ENCODE results near the gene SERINC5. TPM values are rescaled to one million over a fixed set of nuclear protein-coding genes. Genes with fewer than 3 reads are reported as not detected.
A peak's percentile ranks its signal among the peaks of the same experiment; 100 is the strongest.
"Not testable (repeated sequence)": the region's sequence is repeated elsewhere in the genome, so short reads cannot be mapped to it uniquely, and the experiment has no call there.

Gene SERINC5
- polyA plus RNA-seq (2013, experiment 1 of 2), result 33.0 TPM
- polyA plus RNA-seq (2013, experiment 2 of 2), result 34.5 TPM

- H3K4me1 ChIP-seq (ENCODE audit: control insufficient read depth, insufficient read depth, low read length, poor library complexity, severe bottlenecking), result no peaks in the 10 kb centered on the region
- peak within 1 kb of the TSS; percentile 85 for H3K27ac ChIP-seq (ENCODE audit: low read depth, low read length, severe bottlenecking)
- H3K9me3 ChIP-seq (ENCODE audit: control insufficient read depth, low read length), result no peaks in the 10 kb centered on the region
- H3K36me3 ChIP-seq (ENCODE audit: control insufficient read depth, insufficient read depth, low read length), result no peaks in the 10 kb centered on the region
- H3K4me3 ChIP-seq (ENCODE audit: extremely low read depth, insufficient read depth, low read length, poor library complexity, severe bottlenecking), result peak within 1 kb of the TSS; percentile 69
- WGBS, 2 experiments (ENCODE audit: insufficient coverage in 2 of 2), result 0 to 1% methylated on average over 64 to 72 of the region's 87 CpGs
Observed at GRCh38 chr5:80255811-80256712, at the start of gene SERINC5. TSS of gene SERINC5 (minus strand) at chr5:80256048. CDS start at chr5:80255922, 126 bp downstream.

GRCh38 chr5:80302636-80303035 lies 46.8 kb upstream of the SERINC5 start:
- WGBS, 2 experiments (ENCODE audit: insufficient coverage in 2 of 2), result 96 to 98% methylated on average over 9 to 11 of the region's 11 CpGs
- Histone ChIP-seq H3K9me3 (ENCODE audit: control insufficient read depth, low read length) (no peaks in the 10 kb centered on the region), H3K36me3 (ENCODE audit: control insufficient read depth, insufficient read depth, low read length) (no peaks in the 10 kb centered on the region), H3K4me1 (ENCODE audit: control insufficient read depth, insufficient read depth, low read length, poor library complexity, severe bottlenecking) (no peaks in the 10 kb centered on the region), H3K4me3 (ENCODE audit: extremely low read depth, insufficient read depth, low read length, poor library complexity, severe bottlenecking) (no peak overlapping the region), H3K27ac (ENCODE audit: low read depth, low read length, severe bottlenecking) (no peak overlapping the region)

GRCh38 chr5:80301342-80301741 lies 45.5 kb upstream of the SERINC5 start:
- not testable (repeated sequence) for H3K9me3 ChIP-seq (ENCODE audit: control insufficient read depth, low read length); H3K36me3 ChIP-seq (ENCODE audit: control insufficient read depth, insufficient read depth, low read length); H3K4me1 ChIP-seq (ENCODE audit: control insufficient read depth, insufficient read depth, low read length, poor library complexity, severe bottlenecking); H3K4me3 ChIP-seq (ENCODE audit: extremely low read depth, insufficient read depth, low read length, poor library complexity, severe bottlenecking); H3K27ac ChIP-seq (ENCODE audit: low read depth, low read length, severe bottlenecking)
- no CpG with 5 or more reads among the region's 34 CpGs for WGBS, 2 experiments (ENCODE audit: insufficient coverage in 2 of 2)

- not testable (repeated sequence) for H3K9me3 ChIP-seq (ENCODE audit: control insufficient read depth, low read length)
- 94 to 95% methylated on average over 7 of the region's 27 CpGs for WGBS, 2 experiments (ENCODE audit: insufficient coverage in 2 of 2)
Observed at GRCh38 chr5:80300796-80301195, 44.9 kb upstream of the SERINC5 start.

GRCh38 chr5:80300125-80300524 lies 44.3 kb upstream of the SERINC5 start:
- H3K4me1 ChIP-seq (ENCODE audit: control insufficient read depth, insufficient read depth, low read length, poor library complexity, severe bottlenecking), result no peaks in the 10 kb centered on the region
- H3K36me3 ChIP-seq (ENCODE audit: control insufficient read depth, insufficient read depth, low read length), result no peaks in the 10 kb centered on the region
- no peak overlapping the region for H3K27ac ChIP-seq (ENCODE audit: low read depth, low read length, severe bottlenecking)
- H3K9me3 ChIP-seq (ENCODE audit: control insufficient read depth, low read length), result no peaks in the 10 kb centered on the region
- 75% methylated on average over 7 of the region's 8 CpGs for WGBS, 2 experiments (ENCODE audit: insufficient coverage in 2 of 2)
- H3K4me3 ChIP-seq (ENCODE audit: extremely low read depth, insufficient read depth, low read length, poor library complexity, severe bottlenecking), result no peak overlapping the region

More at GRCh38 chr5:80300796-80301195, 44.9 kb upstream of the SERINC5 start:
- not testable (repeated sequence) for H3K36me3 ChIP-seq (ENCODE audit: control insufficient read depth, insufficient read depth, low read length); H3K27ac ChIP-seq (ENCODE audit: low read depth, low read length, severe bottlenecking); H3K4me3 ChIP-seq (ENCODE audit: extremely low read depth, insufficient read depth, low read length, poor library complexity, severe bottlenecking); H3K4me1 ChIP-seq (ENCODE audit: control insufficient read depth, insufficient read depth, low read length, poor library complexity, severe bottlenecking)

GRCh38 chr5:80299601-80300000 lies 43.8 kb upstream of the SERINC5 start:
- Histone ChIP-seq H3K4me1 (ENCODE audit: control insufficient read depth, insufficient read depth, low read length, poor library complexity, severe bottlenecking) (no peaks in the 10 kb centered on the region), H3K27ac (ENCODE audit: low read depth, low read length, severe bottlenecking) (no peak overlapping the region), H3K36me3 (ENCODE audit: control insufficient read depth, insufficient read depth, low read length) (no peaks in the 10 kb centered on the region), H3K4me3 (ENCODE audit: extremely low read depth, insufficient read depth, low read length, poor library complexity, severe bottlenecking) (no peak overlapping the region), H3K9me3 (ENCODE audit: control insufficient read depth, low read length) (no peaks in the 10 kb centered on the region)
- 91 to 97% methylated on average over 8 of the region's 8 CpGs for WGBS, 2 experiments (ENCODE audit: insufficient coverage in 2 of 2)

GRCh38 chr5:80296121-80296520 lies 40.3 kb upstream of the SERINC5 start:
- Histone ChIP-seq H3K4me3 (ENCODE audit: extremely low read depth, insufficient read depth, low read length, poor library complexity, severe bottlenecking) (no peak overlapping the region), H3K27ac (ENCODE audit: low read depth, low read length, severe bottlenecking) (no peak overlapping the region), H3K36me3 (ENCODE audit: control insufficient read depth, insufficient read depth, low read length) (no peaks in the 10 kb centered on the region), H3K9me3 (ENCODE audit: control insufficient read depth, low read length) (no peaks in the 10 kb centered on the region), H3K4me1 (ENCODE audit: control insufficient read depth, insufficient read depth, low read length, poor library complexity, severe bottlenecking) (no peaks in the 10 kb centered on the region)
- WGBS, 2 experiments (ENCODE audit: insufficient coverage in 2 of 2), result 91 to 96% methylated on average over 4 to 6 of the region's 6 CpGs

- no peaks in the 10 kb centered on the region for H3K36me3 ChIP-seq (ENCODE audit: control insufficient read depth, insufficient read depth, low read length)
- H3K27ac ChIP-seq (ENCODE audit: low read depth, low read length, severe bottlenecking), result no peak overlapping the region
- no peaks in the 10 kb centered on the region for H3K4me1 ChIP-seq (ENCODE audit: control insufficient read depth, insufficient read depth, low read length, poor library complexity, severe bottlenecking)
- H3K4me3 ChIP-seq (ENCODE audit: extremely low read depth, insufficient read depth, low read length, poor library complexity, severe bottlenecking), result no peak overlapping the region
- 87 to 93% methylated on average over 3 to 8 of the region's 8 CpGs for WGBS, 2 experiments (ENCODE audit: insufficient coverage in 2 of 2)
- H3K9me3 ChIP-seq (ENCODE audit: control insufficient read depth, low read length), result no peaks in the 10 kb centered on the region
Observed at GRCh38 chr5:80291761-80292160, 35.9 kb upstream of the SERINC5 start.

GRCh38 chr5:80289320-80289719 lies 33.5 kb upstream of the SERINC5 start:
- 89 to 100% methylated on average over 1 of the region's 2 CpGs for WGBS, 2 experiments (ENCODE audit: insufficient coverage in 2 of 2)
- no peak overlapping the region for H3K27ac ChIP-seq (ENCODE audit: low read depth, low read length, severe bottlenecking)
- no peaks in the 10 kb centered on the region for H3K9me3 ChIP-seq (ENCODE audit: control insufficient read depth, low read length)
- H3K4me3 ChIP-seq (ENCODE audit: extremely low read depth, insufficient read depth, low read length, poor library complexity, severe bottlenecking), result no peak overlapping the region
- H3K36me3 ChIP-seq (ENCODE audit: control insufficient read depth, insufficient read depth, low read length), result no peaks in the 10 kb centered on the region
- H3K4me1 ChIP-seq (ENCODE audit: control insufficient read depth, insufficient read depth, low read length, poor library complexity, severe bottlenecking), result peaks cover 4% of the 10 kb centered on the region

GRCh38 chr5:80288177-80288576 lies 32.3 kb upstream of the SERINC5 start:
- WGBS, 2 experiments (ENCODE audit: insufficient coverage in 2 of 2), result 100% methylated on average over 1 of the region's 2 CpGs; no CpG with 5 or more reads in 1 of the 2 experiments
- no peak overlapping the region for H3K27ac ChIP-seq (ENCODE audit: low read depth, low read length, severe bottlenecking)
- H3K4me3 ChIP-seq (ENCODE audit: extremely low read depth, insufficient read depth, low read length, poor library complexity, severe bottlenecking), result no peak overlapping the region
- no peaks in the 10 kb centered on the region for H3K9me3 ChIP-seq (ENCODE audit: control insufficient read depth, low read length)
- peaks cover 4% of the 10 kb centered on the region for H3K4me1 ChIP-seq (ENCODE audit: control insufficient read depth, insufficient read depth, low read length, poor library complexity, severe bottlenecking)
- H3K36me3 ChIP-seq (ENCODE audit: control insufficient read depth, insufficient read depth, low read length), result no peaks in the 10 kb centered on the region

- 86 to 100% methylated on average over 1 of the region's 2 CpGs for WGBS, 2 experiments (ENCODE audit: insufficient coverage in 2 of 2)
Observed at GRCh38 chr5:80284720-80285119, 28.9 kb upstream of the SERINC5 start.

More at GRCh38 chr5:80284720-80285119, 28.9 kb upstream of the SERINC5 start:
- H3K9me3 ChIP-seq (ENCODE audit: control insufficient read depth, low read length), result no peaks in the 10 kb centered on the region
- no peak overlapping the region for H3K4me3 ChIP-seq (ENCODE audit: extremely low read depth, insufficient read depth, low read length, poor library complexity, severe bottlenecking)
- peaks cover 11% of the 10 kb centered on the region for H3K4me1 ChIP-seq (ENCODE audit: control insufficient read depth, insufficient read depth, low read length, poor library complexity, severe bottlenecking)
- H3K36me3 ChIP-seq (ENCODE audit: control insufficient read depth, insufficient read depth, low read length), result no peaks in the 10 kb centered on the region
- no peak overlapping the region for H3K27ac ChIP-seq (ENCODE audit: low read depth, low read length, severe bottlenecking)

All from mesodermal cell (in vitro differentiated cells).